ENCODE data around the gene GUCA2A. TPM values are rescaled to one million over a fixed set of nuclear protein-coding genes. Genes with fewer than 3 reads are reported as not detected.

GUCA2A gene
- total and polyA plus RNA-seq, 4 donors, result 1.0 to 29.8 TPM; not detected in 2

GRCh38 chr1:42144711-42145388, 19.7 kb downstream of the GUCA2A start:
- Histone ChIP-seq H3K27me3 (ENCODE audit: control insufficient read depth in 1 of 2, insufficient read depth in 2 of 2, low read length in 1 of 2) (peaks cover 0 to 2% of the 10 kb centered on the region in 2 donors), H3K27ac (ENCODE audit: low read depth in 1 of 2, low read length in 2 of 2) (no peak overlapping the region), H3K9me3 (ENCODE audit: control insufficient read depth, low read length) (no peaks in the 10 kb centered on the region), H3K36me3 (ENCODE audit: control insufficient read depth in 1 of 2, insufficient read depth in 2 of 2, low read length in 1 of 2) (no peaks in the 10 kb centered on the region), H3K4me1 (ENCODE audit: control insufficient read depth in 1 of 2, insufficient read depth in 2 of 2, low read length in 2 of 2) (no peaks in the 10 kb centered on the region), H3K4me3 (ENCODE audit: low read length in 2 of 2) (no peak overlapping the region)
- ATAC-seq (ENCODE audit: low FRiP score) (no peak), DNase-seq (no peak)
- intact Hi-C loops (cut with DNase I), result no loop called here
- 73 to 77% methylated on average over 12 of the region's 12 CpGs for WGBS, 2 donors

- ATAC-seq (ENCODE audit: low FRiP score), result no peak
- intact Hi-C loops (cut with DNase I), result no loop called here
- H3K4me1 ChIP-seq (ENCODE audit: control insufficient read depth in 1 of 2, insufficient read depth in 2 of 2, low read length in 2 of 2), result no peaks in the 10 kb centered on the region
- H3K4me3 ChIP-seq (ENCODE audit: low read length in 2 of 2), result no peak overlapping the region
- no peak overlapping the region for H3K27ac ChIP-seq (ENCODE audit: low read depth in 1 of 2, low read length in 2 of 2)
- peaks cover 0 to 2% of the 10 kb centered on the region in 2 donors for H3K27me3 ChIP-seq (ENCODE audit: control insufficient read depth in 1 of 2, insufficient read depth in 2 of 2, low read length in 1 of 2)
- DNase-seq, result no peak
- 51 to 53% methylated on average over 13 of the region's 13 CpGs for WGBS, 2 donors
- no peaks in the 10 kb centered on the region for H3K36me3 ChIP-seq (ENCODE audit: control insufficient read depth in 1 of 2, insufficient read depth in 2 of 2, low read length in 1 of 2)
- no peaks in the 10 kb centered on the region for H3K9me3 ChIP-seq (ENCODE audit: control insufficient read depth, low read length)
These were observed 20.4 kb downstream of the GUCA2A start for GRCh38 chr1:42143896-42144710.

GRCh38 chr1:42142894-42143675, 21.5 kb downstream of the GUCA2A start:
- intact Hi-C loops (cut with DNase I), result no loop called here
- no peaks in the 10 kb centered on the region for H3K36me3 ChIP-seq (ENCODE audit: control insufficient read depth in 1 of 2, insufficient read depth in 2 of 2, low read length in 1 of 2)
- H3K4me1 ChIP-seq (ENCODE audit: control insufficient read depth in 1 of 2, insufficient read depth in 2 of 2, low read length in 2 of 2), result no peaks in the 10 kb centered on the region
- H3K4me3 ChIP-seq (ENCODE audit: low read length in 2 of 2), result no peak overlapping the region
- WGBS, 2 donors, result 43 to 44% methylated on average over 4 of the region's 4 CpGs
- DNase-seq, result no peak
- no peak overlapping the region for H3K27ac ChIP-seq (ENCODE audit: low read depth in 1 of 2, low read length in 2 of 2)
- H3K9me3 ChIP-seq (ENCODE audit: control insufficient read depth, low read length), result no peaks in the 10 kb centered on the region
- peaks cover 0 to 2% of the 10 kb centered on the region in 2 donors for H3K27me3 ChIP-seq (ENCODE audit: control insufficient read depth in 1 of 2, insufficient read depth in 2 of 2, low read length in 1 of 2)
- ATAC-seq (ENCODE audit: low FRiP score), result no peak

- H3K27me3 ChIP-seq (ENCODE audit: control insufficient read depth in 1 of 2, insufficient read depth in 2 of 2, low read length in 1 of 2), result peaks cover 0 to 2% of the 10 kb centered on the region in 2 donors
These were observed 22.6 kb downstream of the GUCA2A start for GRCh38 chr1:42141978-42142377.

GRCh38 chr1:42140191-42140590, 24.4 kb downstream of the GUCA2A start:
- intact Hi-C loops (cut with DNase I), result no loop called here
- no peaks in the 10 kb centered on the region for H3K4me1 ChIP-seq (ENCODE audit: control insufficient read depth in 1 of 2, insufficient read depth in 2 of 2, low read length in 2 of 2)
- H3K27me3 ChIP-seq (ENCODE audit: control insufficient read depth in 1 of 2, insufficient read depth in 2 of 2, low read length in 1 of 2), result peaks cover 0 to 2% of the 10 kb centered on the region in 2 donors

More at GRCh38 chr1:42141978-42142377, 22.6 kb downstream of the GUCA2A start:
- intact Hi-C loops (cut with DNase I), result no loop called here
- Histone ChIP-seq H3K9me3 (ENCODE audit: control insufficient read depth, low read length) (no peaks in the 10 kb centered on the region), H3K27ac (ENCODE audit: low read depth in 1 of 2, low read length in 2 of 2) (no peak overlapping the region), H3K36me3 (ENCODE audit: control insufficient read depth in 1 of 2, insufficient read depth in 2 of 2, low read length in 1 of 2) (no peaks in the 10 kb centered on the region), H3K4me1 (ENCODE audit: control insufficient read depth in 1 of 2, insufficient read depth in 2 of 2, low read length in 2 of 2) (no peaks in the 10 kb centered on the region), H3K4me3 (ENCODE audit: low read length in 2 of 2) (no peak overlapping the region)
- ATAC-seq (ENCODE audit: low FRiP score), result no peak
- WGBS, 2 donors, result 66 to 74% methylated on average over 5 of the region's 5 CpGs
- no peak for DNase-seq

GRCh38 chr1:42139444-42139843, 25.1 kb downstream of the GUCA2A start:
- WGBS, 2 donors, result 83 to 91% methylated on average over 3 of the region's 3 CpGs
- Histone ChIP-seq H3K4me3 (ENCODE audit: low read length in 2 of 2) (no peak overlapping the region), H3K27me3 (ENCODE audit: control insufficient read depth in 1 of 2, insufficient read depth in 2 of 2, low read length in 1 of 2) (peaks cover 2 to 4% of the 10 kb centered on the region in 2 donors), H3K27ac (ENCODE audit: low read depth in 1 of 2, low read length in 2 of 2) (no peak overlapping the region), H3K4me1 (ENCODE audit: control insufficient read depth in 1 of 2, insufficient read depth in 2 of 2, low read length in 2 of 2) (no peaks in the 10 kb centered on the region), H3K9me3 (ENCODE audit: control insufficient read depth, low read length) (no peaks in the 10 kb centered on the region), H3K36me3 (ENCODE audit: control insufficient read depth in 1 of 2, insufficient read depth in 2 of 2, low read length in 1 of 2) (no peaks in the 10 kb centered on the region)
- DNase-seq (no peak), ATAC-seq (ENCODE audit: low FRiP score) (no peak)
- intact Hi-C loops (cut with DNase I), result no loop called here

More at GRCh38 chr1:42140191-42140590, 24.4 kb downstream of the GUCA2A start:
- Histone ChIP-seq H3K4me3 (ENCODE audit: low read length in 2 of 2) (no peak overlapping the region), H3K27ac (ENCODE audit: low read depth in 1 of 2, low read length in 2 of 2) (no peak overlapping the region), H3K9me3 (ENCODE audit: control insufficient read depth, low read length) (no peaks in the 10 kb centered on the region), H3K36me3 (ENCODE audit: control insufficient read depth in 1 of 2, insufficient read depth in 2 of 2, low read length in 1 of 2) (no peaks in the 10 kb centered on the region)
- no peak for ATAC-seq (ENCODE audit: low FRiP score)
- DNase-seq, result no peak
- 93 to 94% methylated on average over 2 of the region's 2 CpGs for WGBS, 2 donors

GRCh38 chr1:42138586-42138985, 26.0 kb downstream of the GUCA2A start:
- DNase-seq (no peak), ATAC-seq (ENCODE audit: low FRiP score) (no peak)
- intact Hi-C loops (cut with DNase I), result no loop called here
- 94 to 97% methylated on average over 4 of the region's 4 CpGs for WGBS, 2 donors
- Histone ChIP-seq H3K4me1 (ENCODE audit: control insufficient read depth in 1 of 2, insufficient read depth in 2 of 2, low read length in 2 of 2) (no peaks in the 10 kb centered on the region), H3K9me3 (ENCODE audit: control insufficient read depth, low read length) (no peaks in the 10 kb centered on the region), H3K27ac (ENCODE audit: low read depth in 1 of 2, low read length in 2 of 2) (no peak overlapping the region), H3K4me3 (ENCODE audit: low read length in 2 of 2) (no peak overlapping the region), H3K36me3 (ENCODE audit: control insufficient read depth in 1 of 2, insufficient read depth in 2 of 2, low read length in 1 of 2) (no peaks in the 10 kb centered on the region), H3K27me3 (ENCODE audit: control insufficient read depth in 1 of 2, insufficient read depth in 2 of 2, low read length in 1 of 2) (peaks cover 2 to 4% of the 10 kb centered on the region in 2 donors)

- peaks cover 2 to 4% of the 10 kb centered on the region in 2 donors for H3K27me3 ChIP-seq (ENCODE audit: control insufficient read depth in 1 of 2, insufficient read depth in 2 of 2, low read length in 1 of 2)
- H3K27ac ChIP-seq (ENCODE audit: low read depth in 1 of 2, low read length in 2 of 2), result no peak overlapping the region
- no peaks in the 10 kb centered on the region for H3K36me3 ChIP-seq (ENCODE audit: control insufficient read depth in 1 of 2, insufficient read depth in 2 of 2, low read length in 1 of 2)
- H3K4me3 ChIP-seq (ENCODE audit: low read length in 2 of 2), result no peak overlapping the region
- WGBS, 2 donors, result 58 to 64% methylated on average over 10 of the region's 10 CpGs
- ATAC-seq (ENCODE audit: low FRiP score) (no peak), DNase-seq (no peak)
- intact Hi-C loops (cut with DNase I), result no loop called here
- H3K9me3 ChIP-seq (ENCODE audit: control insufficient read depth, low read length), result no peaks in the 10 kb centered on the region
- H3K4me1 ChIP-seq (ENCODE audit: control insufficient read depth in 1 of 2, insufficient read depth in 2 of 2, low read length in 2 of 2), result no peaks in the 10 kb centered on the region
These were observed 26.8 kb downstream of the GUCA2A start for GRCh38 chr1:42137766-42138165.

Data from aorta (tissue), 5 donors.